Stimulated activated CD8-positive, alpha-beta memory T cell treated with anti-CD3 and anti-CD28 coated beads, Interleukin-12 subunit alpha, Interleukin-12 subunit beta, amount 100 ng/mL, for 1 hour (primary cell): ENCODE measurements around the gene THOC6.
A peak's percentile ranks its signal among the peaks of the same experiment; 100 is the strongest.

Source experiments
- DNase-seq: peaks from one replicate; pipeline ENCODE4 v3.0.0-alpha.2; 2020; ENCODE audit warnings: low read depth

THOC6 gene

GRCh38 chr16:2991566-2992261 is 32.1 kb upstream of the THOC6 start:
- no peak for DNase-seq

DNA sequence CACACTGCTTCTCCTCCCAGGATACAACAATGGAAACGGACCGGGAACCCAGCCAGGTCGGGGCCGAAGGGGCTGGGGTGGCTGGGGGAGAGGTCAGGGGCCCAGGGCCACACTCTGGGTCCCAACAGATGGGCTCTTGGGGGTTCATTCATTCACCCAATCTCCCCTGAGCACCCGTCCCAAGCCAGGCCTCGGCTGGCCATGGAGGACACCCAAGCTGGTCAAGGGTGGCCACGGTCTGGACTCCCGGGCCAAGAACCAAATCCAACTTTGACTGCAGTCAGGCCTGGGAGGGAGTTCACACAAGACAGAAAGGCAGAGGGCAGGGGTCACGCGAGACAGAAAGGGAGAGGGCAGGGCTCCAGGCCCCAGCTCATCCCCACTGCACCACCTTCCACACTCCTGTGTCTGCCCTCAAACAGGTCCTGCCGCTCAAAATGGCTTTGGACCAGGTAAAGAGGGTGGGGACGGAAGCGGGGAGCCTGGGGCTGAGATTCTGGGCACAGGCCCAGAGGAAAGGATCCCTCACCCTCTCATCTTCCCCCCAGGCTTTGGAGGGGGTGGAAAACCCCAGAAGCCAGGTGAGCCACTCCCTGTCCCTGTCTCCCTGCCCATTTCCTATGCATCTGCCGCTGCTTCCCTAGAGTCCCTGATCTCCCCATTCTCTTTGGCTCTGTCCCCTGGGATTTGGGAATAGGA is 31.3 kb upstream of the THOC6 start:
- DNase-seq = no peak

- DNase-seq = no peak
Measured at GRCh38 chr16:2996298-2996697, 27.5 kb upstream of the THOC6 start.

DNA sequence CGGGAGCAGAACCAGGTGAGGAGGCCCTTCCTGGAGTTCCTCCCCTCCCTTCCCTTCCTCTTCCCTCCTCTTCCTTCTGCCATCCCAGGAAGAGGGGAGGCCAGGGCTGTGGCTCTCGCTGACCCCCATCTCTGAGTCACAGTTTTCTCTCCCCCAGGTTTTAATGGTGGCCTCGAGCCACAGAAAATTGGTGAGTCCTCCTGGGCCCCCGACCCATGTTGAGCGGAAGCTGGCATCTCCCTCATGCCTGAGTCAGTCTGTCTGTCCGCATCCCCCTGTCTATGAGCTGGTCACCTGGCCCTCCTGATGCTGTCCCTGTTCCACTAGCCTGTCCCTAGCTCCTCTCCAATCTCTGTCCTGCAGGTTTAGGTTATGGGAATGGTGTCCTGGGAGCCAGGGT is 23.9 kb upstream of the THOC6 start:
- no peak for DNase-seq

GRCh38 chr16:3000540-3000939 is 23.3 kb upstream of the THOC6 start:
- DNase-seq = no peak

GRCh38 chr16:3001316-3001715 is 22.5 kb upstream of the THOC6 start:
- no peak for DNase-seq

- peak; percentile 94 for DNase-seq
Measured at GRCh38 chr16:3003582-3004270, 20.1 kb upstream of the THOC6 start.

DNA sequence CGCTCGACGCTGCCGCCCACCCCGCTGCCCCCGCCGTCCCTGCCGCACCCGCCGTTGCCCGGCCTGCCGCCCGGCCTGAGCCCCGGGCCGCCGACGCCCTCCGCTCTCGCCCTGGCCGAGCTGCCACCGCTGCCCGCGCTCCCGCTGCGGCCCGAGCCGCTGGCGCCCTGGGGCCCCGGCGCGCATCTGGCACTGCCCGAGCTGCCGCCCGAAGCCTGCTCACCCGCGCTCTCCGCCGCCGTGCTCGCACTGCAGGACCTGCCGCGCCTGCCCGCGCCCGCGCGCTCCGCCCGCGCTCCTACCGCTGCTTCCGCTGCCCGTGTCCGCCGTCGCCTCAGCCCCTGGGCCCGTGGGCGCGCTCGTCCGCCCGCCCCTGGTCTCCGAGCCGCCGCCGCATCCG is 19.5 kb upstream of the THOC6 start:
- DNase-seq = no peak

- DNase-seq = no peak
Measured at GRCh38 chr16:3004781-3005284, 19.0 kb upstream of the THOC6 start.

DNA sequence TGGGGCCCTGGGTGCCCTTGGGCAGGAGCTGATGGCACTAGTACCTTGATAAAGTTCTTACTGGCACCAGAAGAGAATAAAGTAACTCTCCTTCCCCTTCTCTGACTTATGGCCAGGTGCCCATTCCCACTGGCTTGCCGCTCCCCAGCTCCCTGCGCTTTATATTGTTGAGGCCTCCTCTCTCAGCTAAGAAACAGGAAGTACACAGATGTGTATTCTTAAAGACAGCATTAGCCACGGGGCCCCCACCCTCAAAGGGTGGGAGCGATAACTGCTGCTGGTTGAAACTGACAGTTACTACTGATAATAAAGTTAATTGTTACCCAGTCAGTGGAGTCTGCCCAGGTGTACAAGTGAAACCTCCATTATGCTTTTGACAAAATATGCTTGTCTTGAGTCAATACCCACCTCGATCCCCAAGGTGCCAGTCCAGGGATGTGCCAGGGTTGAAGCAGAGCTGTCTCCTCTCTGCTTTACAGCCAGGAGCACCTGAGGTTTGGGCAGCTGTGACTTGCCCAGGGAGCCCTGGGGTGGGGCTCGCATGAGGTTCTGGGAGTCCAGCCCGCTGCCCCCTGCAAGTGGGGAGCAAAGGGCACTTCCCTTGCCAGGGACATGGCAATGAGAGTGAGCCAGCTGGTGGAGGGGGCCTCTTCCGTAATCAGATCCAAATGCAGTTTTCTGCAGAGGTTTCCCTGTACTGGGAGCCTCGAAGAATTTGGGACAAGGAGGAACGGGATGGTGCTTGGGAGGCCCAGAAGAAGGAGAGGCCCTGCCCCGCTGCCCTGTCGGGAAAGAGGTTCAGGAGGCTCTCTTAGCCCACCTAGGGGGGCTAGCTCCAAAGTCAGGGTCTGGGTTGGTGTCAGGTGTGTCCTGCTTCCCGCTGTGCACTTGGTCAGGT is 16.5 kb upstream of the THOC6 start:
- DNase-seq = no peak

DNA sequence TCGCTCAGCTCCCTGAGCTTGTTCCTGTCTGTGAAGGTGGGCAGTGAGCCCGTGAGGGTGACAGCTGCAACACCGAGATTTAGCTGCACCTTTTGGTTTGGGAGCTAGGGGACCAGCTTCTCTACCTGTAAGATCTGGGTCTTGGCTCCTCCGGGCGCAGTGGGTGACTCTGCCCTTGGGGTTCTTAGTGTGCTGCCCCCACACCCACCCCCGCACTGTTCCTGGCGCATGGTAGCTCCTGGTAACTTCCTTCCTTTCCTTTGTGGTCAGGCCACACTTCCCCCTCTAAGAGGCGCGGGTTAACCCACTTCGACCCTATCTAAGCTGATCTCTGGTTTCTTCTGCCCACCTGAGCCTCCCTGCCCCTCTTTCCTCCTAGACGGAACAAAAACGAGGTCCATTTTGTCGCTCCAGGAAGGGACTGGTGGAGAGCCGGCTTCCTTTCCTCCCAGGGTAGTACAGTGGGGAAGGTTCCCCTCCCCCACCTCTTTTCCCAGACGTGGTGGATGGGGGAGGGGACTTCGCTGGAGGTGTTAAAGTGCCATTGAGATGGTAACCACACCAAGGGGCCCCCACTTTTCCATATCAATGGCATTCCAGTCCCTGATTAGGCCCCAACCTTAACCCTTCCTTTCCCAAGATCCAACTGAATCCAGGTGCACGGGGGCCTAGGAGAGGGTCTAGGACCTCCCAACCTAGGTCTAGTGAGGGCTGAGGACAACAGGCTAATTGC is 15.7 kb upstream of the THOC6 start:
- DNase-seq = no peak

DNA sequence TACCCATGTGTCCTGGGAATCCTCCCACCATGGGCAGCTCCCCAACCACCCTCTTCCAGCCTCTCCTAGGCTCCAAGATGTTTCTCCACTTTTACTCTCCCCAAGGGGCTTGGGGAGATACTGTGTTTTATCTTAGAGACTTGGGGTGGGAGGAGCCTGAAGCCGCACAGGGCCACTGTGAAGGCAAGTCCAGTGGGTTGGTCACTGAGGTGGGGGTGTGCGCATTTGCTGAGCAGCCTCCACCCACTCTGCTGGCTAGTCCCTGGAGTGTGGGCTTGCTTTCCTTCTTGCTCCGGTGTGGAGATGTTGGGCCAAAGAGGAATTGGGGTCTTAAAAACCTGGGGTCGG is 15.2 kb upstream of the THOC6 start:
- no peak for DNase-seq

DNA sequence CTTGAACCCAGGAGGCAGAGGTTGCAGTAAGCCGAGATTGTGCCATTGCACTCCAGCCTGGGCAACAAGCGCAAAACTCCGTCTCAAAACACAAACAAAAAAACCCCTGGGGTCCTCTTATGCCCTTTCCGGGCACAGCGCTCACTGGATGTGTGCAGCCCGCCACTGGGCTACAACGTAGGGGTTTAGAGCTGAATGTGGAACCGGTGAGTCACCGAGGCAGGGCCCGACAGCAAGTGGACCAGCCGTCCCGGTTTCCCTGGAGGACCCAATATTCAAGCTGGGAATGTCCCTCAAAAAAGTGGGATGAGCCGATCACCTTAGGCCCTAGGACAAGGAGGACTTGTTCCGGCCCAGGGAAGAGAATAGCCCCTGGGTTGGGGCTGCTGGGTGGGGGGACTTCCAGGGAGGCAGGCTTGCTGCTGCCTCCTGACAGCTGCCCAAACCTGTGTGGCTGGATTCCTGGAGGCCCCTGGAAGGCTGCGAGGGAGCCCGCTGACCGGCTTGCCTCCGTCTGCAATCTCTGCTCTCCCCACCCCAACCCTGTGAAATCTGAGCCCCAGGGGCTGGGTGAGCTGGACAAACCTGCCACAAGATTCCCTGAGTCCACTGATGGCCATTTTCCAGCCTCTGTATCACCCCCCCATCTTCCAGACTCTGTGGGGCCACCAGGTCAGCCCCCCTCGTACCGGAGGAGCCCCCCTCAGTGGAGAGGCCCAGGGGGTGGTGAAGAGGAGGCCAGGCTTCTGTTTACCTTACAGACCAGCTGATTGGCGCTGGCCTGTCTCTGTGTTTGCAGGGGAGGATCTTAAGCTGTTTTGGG is 14.1 kb upstream of the THOC6 start:
- DNase-seq = no peak

- no peak for DNase-seq
Measured at GRCh38 chr16:3010510-3010909, 13.3 kb upstream of the THOC6 start.

- no peak for DNase-seq
Measured at GRCh38 chr16:3012246-3012645, 11.6 kb upstream of the THOC6 start.

GRCh38 chr16:3012828-3013420 is 10.9 kb upstream of the THOC6 start, which contains the start of gene CLDN9:
CLDN9 (plus strand) TSS chr16:3012923; CDS start chr16:3013363, 440 bp downstream.
- DNase-seq = no peak

DNA sequence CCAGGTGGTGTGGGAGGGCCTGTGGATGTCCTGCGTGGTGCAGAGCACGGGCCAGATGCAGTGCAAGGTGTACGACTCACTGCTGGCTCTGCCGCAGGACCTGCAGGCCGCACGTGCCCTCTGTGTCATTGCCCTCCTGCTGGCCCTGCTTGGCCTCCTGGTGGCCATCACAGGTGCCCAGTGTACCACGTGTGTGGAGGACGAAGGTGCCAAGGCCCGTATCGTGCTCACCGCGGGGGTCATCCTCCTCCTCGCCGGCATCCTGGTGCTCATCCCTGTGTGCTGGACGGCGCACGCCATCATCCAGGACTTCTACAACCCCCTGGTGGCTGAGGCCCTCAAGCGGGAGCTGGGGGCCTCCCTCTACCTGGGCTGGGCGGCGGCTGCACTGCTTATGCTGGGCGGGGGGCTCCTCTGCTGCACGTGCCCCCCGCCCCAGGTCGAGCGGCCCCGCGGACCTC is 10.3 kb upstream of the THOC6 start:
- DNase-seq = no peak

DNA sequence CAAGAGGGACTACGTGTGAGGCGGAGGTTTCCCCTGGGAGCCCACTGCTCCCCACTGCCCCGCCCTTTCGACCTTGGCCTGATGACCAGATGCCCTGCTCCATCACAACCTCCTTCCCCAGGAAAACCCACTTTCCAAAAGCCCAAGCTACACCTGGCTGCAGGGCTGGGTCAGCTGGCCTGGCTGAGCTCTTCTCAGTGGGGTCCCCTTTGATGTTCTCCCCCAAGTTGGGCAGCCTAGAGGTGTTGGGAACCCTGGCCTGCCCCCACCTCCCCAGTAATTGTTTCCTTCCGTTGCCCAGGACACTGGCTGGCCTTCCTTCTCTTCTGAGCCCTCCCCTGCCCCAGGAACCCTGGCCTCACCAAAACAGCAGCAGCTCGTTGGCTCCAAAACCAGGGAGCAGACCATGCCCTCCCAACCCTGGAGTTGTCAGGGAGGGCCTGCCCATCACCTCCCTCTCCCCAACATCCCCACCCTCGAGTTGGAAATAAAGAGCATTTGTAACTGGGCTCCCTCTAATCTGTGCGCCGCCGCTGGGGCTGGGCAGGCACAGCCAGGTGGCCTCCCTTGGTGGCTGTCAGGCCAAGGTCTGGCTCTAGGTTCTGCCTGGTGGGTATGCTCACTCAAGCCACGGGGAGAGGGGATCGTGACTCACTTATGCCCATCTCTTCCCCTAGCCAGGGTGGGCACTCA is 9.7 kb upstream of the THOC6 start:
- no peak for DNase-seq

DNA sequence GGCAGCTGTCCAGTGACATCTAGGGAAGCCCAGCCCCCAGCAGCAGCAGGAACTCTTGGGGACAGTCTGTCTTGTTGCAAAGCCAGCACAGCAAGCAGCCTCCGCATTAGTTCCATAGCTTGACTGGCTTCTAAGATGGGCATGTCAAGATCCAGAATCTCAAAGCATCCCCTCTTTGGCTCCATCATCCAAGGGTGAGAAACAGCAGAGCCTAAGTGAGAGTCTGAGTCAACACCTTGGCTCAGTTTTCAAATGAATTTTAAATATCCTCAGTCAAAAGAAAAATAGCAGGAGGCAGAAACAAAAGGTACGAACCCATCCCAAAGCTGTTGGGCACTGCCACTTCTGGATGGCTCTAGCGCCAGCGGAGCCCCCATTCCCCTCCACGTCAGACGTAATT is 8.9 kb upstream of the THOC6 start:
- no peak for DNase-seq
